Measurements from ENCODE around the gene TFCP2.

The TFCP2 gene

GRCh38 chr12:51214895-51215294 lies 42.0 kb upstream of the TFCP2 start:
- Histone ChIP-seq H3K4me2 (no peak overlapping the region), H3K27me3 (ENCODE audit: insufficient read depth, low read depth) (no peaks in the 10 kb centered on the region), H3K4me3 (IDR thresholded peaks at IDR 0.05; ENCODE audit: insufficient read depth, low read depth, low read length) (no peak overlapping the region), H3K27ac (no peak overlapping the region), H3K79me2 (ENCODE audit: insufficient read depth, low read depth) (no peaks in the 10 kb centered on the region), H2AFZ (ENCODE audit: low read depth) (no peak overlapping the region), H3K36me3 (ENCODE audit: insufficient read depth) (no peaks in the 10 kb centered on the region), H3K4me1 (ENCODE audit: low read depth, poor library complexity, severe bottlenecking) (peaks cover 12% of the 10 kb centered on the region), H4K20me1 (ENCODE audit: insufficient read depth) (no peaks in the 10 kb centered on the region), H3K9ac (no peak overlapping the region)
- TF ChIP-seq CTCF (conservative IDR thresholded peaks at IDR 0.05; ENCODE audit: low read depth, low read length): no peak

- no peak for TF ChIP-seq CTCF (conservative IDR thresholded peaks at IDR 0.05; ENCODE audit: low read depth, low read length)
- Histone ChIP-seq H4K20me1 (ENCODE audit: insufficient read depth) (no peaks in the 10 kb centered on the region), H3K36me3 (ENCODE audit: insufficient read depth) (no peaks in the 10 kb centered on the region), H3K9ac (no peak overlapping the region), H3K4me2 (no peak overlapping the region), H3K27ac (no peak overlapping the region), H2AFZ (ENCODE audit: low read depth) (no peak overlapping the region), H3K79me2 (ENCODE audit: insufficient read depth, low read depth) (no peaks in the 10 kb centered on the region), H3K27me3 (ENCODE audit: insufficient read depth, low read depth) (no peaks in the 10 kb centered on the region), H3K4me1 (ENCODE audit: low read depth, poor library complexity, severe bottlenecking) (no peaks in the 10 kb centered on the region), H3K4me3 (IDR thresholded peaks at IDR 0.05; ENCODE audit: insufficient read depth, low read depth, low read length) (no peak overlapping the region)
These were observed 37.9 kb upstream of the TFCP2 start for GRCh38 chr12:51210690-51211395.

GRCh38 chr12:51209259-51209658 lies 36.3 kb upstream of the TFCP2 start:
- H2AFZ ChIP-seq (ENCODE audit: low read depth): no peak overlapping the region
- no peaks in the 10 kb centered on the region for H3K4me1 ChIP-seq (ENCODE audit: low read depth, poor library complexity, severe bottlenecking)
- H3K27ac ChIP-seq: no peak overlapping the region
- H3K9ac ChIP-seq: no peak overlapping the region
- no peaks in the 10 kb centered on the region for H3K79me2 ChIP-seq (ENCODE audit: insufficient read depth, low read depth)
- no peaks in the 10 kb centered on the region for H4K20me1 ChIP-seq (ENCODE audit: insufficient read depth)
- no peaks in the 10 kb centered on the region for H3K27me3 ChIP-seq (ENCODE audit: insufficient read depth, low read depth)
- no peak for TF ChIP-seq CTCF (conservative IDR thresholded peaks at IDR 0.05; ENCODE audit: low read depth, low read length)
- no peak overlapping the region for H3K4me3 ChIP-seq (IDR thresholded peaks at IDR 0.05; ENCODE audit: insufficient read depth, low read depth, low read length)
- no peak overlapping the region for H3K4me2 ChIP-seq
- H3K36me3 ChIP-seq (ENCODE audit: insufficient read depth): no peaks in the 10 kb centered on the region

- no peaks in the 10 kb centered on the region for H3K4me1 ChIP-seq (ENCODE audit: low read depth, poor library complexity, severe bottlenecking)
- TF ChIP-seq CTCF (conservative IDR thresholded peaks at IDR 0.05; ENCODE audit: low read depth, low read length): no peak
- H3K79me2 ChIP-seq (ENCODE audit: insufficient read depth, low read depth): no peaks in the 10 kb centered on the region
- no peaks in the 10 kb centered on the region for H3K36me3 ChIP-seq (ENCODE audit: insufficient read depth)
- no peaks in the 10 kb centered on the region for H4K20me1 ChIP-seq (ENCODE audit: insufficient read depth)
- no peak overlapping the region for H3K4me3 ChIP-seq (IDR thresholded peaks at IDR 0.05; ENCODE audit: insufficient read depth, low read depth, low read length)
- no peak overlapping the region for H2AFZ ChIP-seq (ENCODE audit: low read depth)
- H3K4me2 ChIP-seq: no peak overlapping the region
- no peaks in the 10 kb centered on the region for H3K27me3 ChIP-seq (ENCODE audit: insufficient read depth, low read depth)
- no peak overlapping the region for H3K27ac ChIP-seq
- no peak overlapping the region for H3K9ac ChIP-seq
These were observed 35.2 kb upstream of the TFCP2 start for GRCh38 chr12:51208016-51208660.

Data from KMS-11 (cell line).